IPS-18a (cell line): Measurements from ENCODE around the gene BMP8B.

Experiments used
- H3K27ac ChIP-seq: one replicate; pipeline ENCODE4 v1.5.1; 2013; ENCODE audit warnings: low read length
- H3K27me3 ChIP-seq: one replicate; pipeline ENCODE4 v1.6.1; 2013; ENCODE audit warnings: mild to moderate bottlenecking, low read length; ENCODE audit not compliant: control insufficient read depth, insufficient read depth
- H3K36me3 ChIP-seq: one replicate; pipeline ENCODE4 v1.6.1; 2013; ENCODE audit warnings: low read depth, low read length; ENCODE audit not compliant: control insufficient read depth
- H3K4me1 ChIP-seq: one replicate; pipeline ENCODE4 v1.6.1; 2013; ENCODE audit warnings: low read depth, low read length; ENCODE audit not compliant: control insufficient read depth
- H3K4me3 ChIP-seq: one replicate; pipeline ENCODE4 v1.5.1; 2013; ENCODE audit warnings: low read length
- H3K9ac ChIP-seq: one replicate; pipeline ENCODE4 v1.6.1; 2013; ENCODE audit warnings: mild to moderate bottlenecking, low read length, moderate library complexity
- H3K9me3 ChIP-seq: one replicate; pipeline ENCODE4 v1.6.1; 2013; ENCODE audit warnings: low read depth, low read length; ENCODE audit not compliant: control insufficient read depth

Gene BMP8B

GRCh38 chr1:39761016-39761415 is 27.6 kb downstream of the BMP8B start:
- Histone ChIP-seq H3K4me1 (no peaks in the 10 kb centered on the region), H3K27ac (no peak overlapping the region), H3K9me3 (no peaks in the 10 kb centered on the region), H3K36me3 (peaks cover 4% of the 10 kb centered on the region), H3K27me3 (no peaks in the 10 kb centered on the region), H3K4me3 (no peak overlapping the region), H3K9ac (no peak overlapping the region)

GRCh38 chr1:39760074-39761008 is 28.3 kb downstream of the BMP8B start:
- no peaks in the 10 kb centered on the region for H3K9me3 ChIP-seq
- no peaks in the 10 kb centered on the region for H3K27me3 ChIP-seq
- H3K27ac ChIP-seq, result no peak overlapping the region
- H3K4me1 ChIP-seq, result no peaks in the 10 kb centered on the region
- H3K36me3 ChIP-seq, result peaks cover 4% of the 10 kb centered on the region
- no peak overlapping the region for H3K4me3 ChIP-seq
- no peak overlapping the region for H3K9ac ChIP-seq

GRCh38 chr1:39759436-39759726 is 29.3 kb downstream of the BMP8B start:
- Histone ChIP-seq H3K27ac (no peak overlapping the region), H3K9me3 (no peaks in the 10 kb centered on the region), H3K4me1 (no peaks in the 10 kb centered on the region), H3K4me3 (no peak overlapping the region), H3K9ac (no peak overlapping the region), H3K36me3 (peaks cover 4% of the 10 kb centered on the region), H3K27me3 (no peaks in the 10 kb centered on the region)

GRCh38 chr1:39758556-39759435 is 29.9 kb downstream of the BMP8B start:
- Histone ChIP-seq H3K27ac (no peak overlapping the region), H3K4me3 (no peak overlapping the region), H3K27me3 (no peaks in the 10 kb centered on the region), H3K4me1 (no peaks in the 10 kb centered on the region), H3K9me3 (no peaks in the 10 kb centered on the region), H3K9ac (no peak overlapping the region), H3K36me3 (peaks cover 9% of the 10 kb centered on the region)

GRCh38 chr1:39757501-39757900 is 31.2 kb downstream of the BMP8B start:
- Histone ChIP-seq H3K4me3 (no peak overlapping the region), H3K4me1 (no peaks in the 10 kb centered on the region), H3K9ac (no peak overlapping the region), H3K9me3 (no peaks in the 10 kb centered on the region), H3K36me3 (peaks cover 22% of the 10 kb centered on the region), H3K27me3 (no peaks in the 10 kb centered on the region), H3K27ac (no peak overlapping the region)

GRCh38 chr1:39755965-39756659 is 32.6 kb downstream of the BMP8B start:
- no peak overlapping the region for H3K27ac ChIP-seq
- H3K9me3 ChIP-seq, result no peaks in the 10 kb centered on the region
- H3K9ac ChIP-seq, result no peak overlapping the region
- no peaks in the 10 kb centered on the region for H3K4me1 ChIP-seq
- H3K27me3 ChIP-seq, result no peaks in the 10 kb centered on the region
- H3K36me3 ChIP-seq, result peaks cover 36% of the 10 kb centered on the region
- H3K4me3 ChIP-seq, result no peak overlapping the region

GRCh38 chr1:39754906-39755504 is 33.7 kb downstream of the BMP8B start:
- no peaks in the 10 kb centered on the region for H3K4me1 ChIP-seq
- no peak overlapping the region for H3K27ac ChIP-seq
- no peak overlapping the region for H3K9ac ChIP-seq
- no peak overlapping the region for H3K4me3 ChIP-seq
- H3K27me3 ChIP-seq, result no peaks in the 10 kb centered on the region
- no peaks in the 10 kb centered on the region for H3K9me3 ChIP-seq
- peaks cover 47% of the 10 kb centered on the region for H3K36me3 ChIP-seq

GRCh38 chr1:39754026-39754570 is 34.6 kb downstream of the BMP8B start:
- Histone ChIP-seq H3K36me3 (peaks cover 55% of the 10 kb centered on the region), H3K9ac (no peak overlapping the region), H3K27me3 (no peaks in the 10 kb centered on the region), H3K4me1 (no peaks in the 10 kb centered on the region), H3K4me3 (no peak overlapping the region), H3K9me3 (no peaks in the 10 kb centered on the region), H3K27ac (no peak overlapping the region)

- peaks cover 62% of the 10 kb centered on the region for H3K36me3 ChIP-seq
- no peak overlapping the region for H3K4me3 ChIP-seq
- no peak overlapping the region for H3K9ac ChIP-seq
- H3K27ac ChIP-seq, result no peak overlapping the region
- H3K4me1 ChIP-seq, result no peaks in the 10 kb centered on the region
- no peaks in the 10 kb centered on the region for H3K27me3 ChIP-seq
- no peaks in the 10 kb centered on the region for H3K9me3 ChIP-seq
These were observed 35.3 kb downstream of the BMP8B start for GRCh38 chr1:39753132-39754025.

- Histone ChIP-seq H3K4me1 (no peaks in the 10 kb centered on the region), H3K9me3 (no peaks in the 10 kb centered on the region), H3K9ac (no peak overlapping the region), H3K27me3 (no peaks in the 10 kb centered on the region), H3K4me3 (no peak overlapping the region), H3K27ac (no peak overlapping the region), H3K36me3 (peaks cover 64% of the 10 kb centered on the region)
These were observed 36.0 kb downstream of the BMP8B start for GRCh38 chr1:39752703-39753102.
